ENCODE data around the gene AP3B1.

Gene AP3B1, protein sequence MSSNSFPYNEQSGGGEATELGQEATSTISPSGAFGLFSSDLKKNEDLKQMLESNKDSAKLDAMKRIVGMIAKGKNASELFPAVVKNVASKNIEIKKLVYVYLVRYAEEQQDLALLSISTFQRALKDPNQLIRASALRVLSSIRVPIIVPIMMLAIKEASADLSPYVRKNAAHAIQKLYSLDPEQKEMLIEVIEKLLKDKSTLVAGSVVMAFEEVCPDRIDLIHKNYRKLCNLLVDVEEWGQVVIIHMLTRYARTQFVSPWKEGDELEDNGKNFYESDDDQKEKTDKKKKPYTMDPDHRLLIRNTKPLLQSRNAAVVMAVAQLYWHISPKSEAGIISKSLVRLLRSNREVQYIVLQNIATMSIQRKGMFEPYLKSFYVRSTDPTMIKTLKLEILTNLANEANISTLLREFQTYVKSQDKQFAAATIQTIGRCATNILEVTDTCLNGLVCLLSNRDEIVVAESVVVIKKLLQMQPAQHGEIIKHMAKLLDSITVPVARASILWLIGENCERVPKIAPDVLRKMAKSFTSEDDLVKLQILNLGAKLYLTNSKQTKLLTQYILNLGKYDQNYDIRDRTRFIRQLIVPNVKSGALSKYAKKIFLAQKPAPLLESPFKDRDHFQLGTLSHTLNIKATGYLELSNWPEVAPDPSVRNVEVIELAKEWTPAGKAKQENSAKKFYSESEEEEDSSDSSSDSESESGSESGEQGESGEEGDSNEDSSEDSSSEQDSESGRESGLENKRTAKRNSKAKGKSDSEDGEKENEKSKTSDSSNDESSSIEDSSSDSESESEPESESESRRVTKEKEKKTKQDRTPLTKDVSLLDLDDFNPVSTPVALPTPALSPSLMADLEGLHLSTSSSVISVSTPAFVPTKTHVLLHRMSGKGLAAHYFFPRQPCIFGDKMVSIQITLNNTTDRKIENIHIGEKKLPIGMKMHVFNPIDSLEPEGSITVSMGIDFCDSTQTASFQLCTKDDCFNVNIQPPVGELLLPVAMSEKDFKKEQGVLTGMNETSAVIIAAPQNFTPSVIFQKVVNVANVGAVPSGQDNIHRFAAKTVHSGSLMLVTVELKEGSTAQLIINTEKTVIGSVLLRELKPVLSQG

DNA sequence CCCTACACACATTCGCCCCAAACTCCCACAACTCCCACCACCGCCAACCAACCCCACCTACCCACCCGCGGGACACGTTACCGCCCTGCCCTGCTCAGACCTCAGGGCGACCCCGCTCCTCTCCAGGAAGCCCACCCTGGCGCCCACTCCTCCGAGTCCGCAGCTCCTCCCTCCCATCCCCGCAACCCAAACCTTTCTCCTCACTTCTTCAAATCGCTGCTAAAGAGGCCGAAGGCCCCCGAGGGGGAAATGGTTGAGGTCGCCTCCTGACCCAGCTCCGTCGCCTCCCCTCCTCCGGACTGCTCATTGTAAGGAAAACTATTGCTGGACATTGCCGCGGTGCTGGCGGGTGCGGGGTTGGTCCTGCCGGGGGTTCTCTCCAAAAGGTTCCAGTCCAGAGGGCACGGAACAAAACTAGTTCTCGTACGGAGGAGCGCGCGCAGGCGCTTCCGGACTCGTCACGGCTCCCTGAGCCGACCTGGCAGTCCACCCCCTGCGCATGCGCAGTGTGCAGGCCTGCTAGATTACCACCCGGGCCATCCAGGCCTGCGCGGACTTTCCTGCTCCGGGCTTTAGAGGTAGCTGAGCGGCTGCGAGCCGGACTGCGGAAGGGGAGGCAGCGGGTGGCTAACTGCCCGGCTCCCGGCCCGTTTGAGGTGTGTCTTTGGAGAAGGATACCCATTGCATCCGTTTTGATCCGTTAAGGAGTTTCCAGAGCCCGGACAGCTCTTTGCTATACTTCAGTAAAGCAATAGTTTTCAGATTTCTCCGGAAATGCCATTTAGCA, at the start of gene AP3B1:
AP3B1 (minus strand) TSS at position 451 of the 787 bp plus-strand sequence; CDS start at position 332, 119 bp downstream.
- peak; percentile 95 to 96 (median 96) for DNase-seq (ENCODE audit: low read depth in 3 of 3)

DNA sequence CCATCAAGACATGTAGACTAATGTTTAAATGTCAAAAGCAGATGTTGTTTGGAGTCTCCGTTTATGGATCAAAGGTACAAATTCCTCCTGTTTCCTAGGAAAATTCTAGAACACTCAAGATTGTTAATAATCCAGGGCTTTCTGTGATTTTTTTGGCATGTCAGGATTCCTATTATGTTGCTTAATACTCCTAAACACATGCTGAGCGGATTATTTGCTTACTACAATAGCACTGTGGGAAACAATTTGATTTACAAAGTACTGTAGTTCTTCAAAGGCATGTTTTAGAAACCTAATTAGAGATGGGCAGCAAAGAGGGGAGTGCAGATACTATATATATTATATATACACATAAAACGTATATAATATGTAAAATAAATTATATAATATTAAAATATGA, 46.9 kb upstream of the AP3B1 start:
- DNase-seq (ENCODE audit: low read depth in 3 of 3): no peak

DNA sequence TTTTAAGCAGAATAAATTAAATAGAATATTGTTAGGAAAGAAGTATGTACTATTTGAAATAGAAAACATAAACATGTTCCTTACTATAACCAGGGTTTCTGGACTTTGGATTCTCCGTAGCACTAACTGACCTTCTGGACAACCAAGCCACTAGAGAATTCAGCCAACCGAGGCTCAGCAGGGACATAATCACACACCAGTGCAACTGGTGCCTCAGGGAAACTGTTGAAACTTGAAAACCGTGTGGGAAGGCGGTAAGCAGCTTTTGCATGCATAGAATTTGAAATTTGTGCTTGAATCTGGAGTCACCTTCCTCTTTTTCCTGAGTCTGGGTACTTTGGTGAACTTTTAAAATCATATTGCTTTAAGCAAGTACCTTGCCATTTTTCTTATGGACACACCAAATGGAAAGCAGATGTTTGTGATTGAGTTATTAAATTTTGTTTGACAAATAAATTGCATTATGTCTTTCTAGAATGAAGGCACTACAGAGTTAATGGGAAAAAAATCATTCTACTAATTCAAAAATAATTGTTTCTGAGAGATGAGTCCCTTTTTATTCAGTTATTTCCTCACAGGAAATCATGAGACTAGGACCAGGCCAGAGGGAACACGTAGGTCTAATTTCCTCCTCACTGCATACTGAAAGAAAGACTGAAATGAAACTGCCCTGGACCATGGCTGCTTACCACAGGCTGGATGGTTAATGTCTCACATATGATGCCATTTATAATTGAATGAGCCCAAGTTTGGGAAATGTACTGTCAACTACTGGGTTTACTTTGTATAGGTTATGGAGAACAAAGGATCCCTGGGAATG, 45.3 kb upstream of the AP3B1 start:
- no peak for DNase-seq (ENCODE audit: low read depth in 3 of 3)

DNA sequence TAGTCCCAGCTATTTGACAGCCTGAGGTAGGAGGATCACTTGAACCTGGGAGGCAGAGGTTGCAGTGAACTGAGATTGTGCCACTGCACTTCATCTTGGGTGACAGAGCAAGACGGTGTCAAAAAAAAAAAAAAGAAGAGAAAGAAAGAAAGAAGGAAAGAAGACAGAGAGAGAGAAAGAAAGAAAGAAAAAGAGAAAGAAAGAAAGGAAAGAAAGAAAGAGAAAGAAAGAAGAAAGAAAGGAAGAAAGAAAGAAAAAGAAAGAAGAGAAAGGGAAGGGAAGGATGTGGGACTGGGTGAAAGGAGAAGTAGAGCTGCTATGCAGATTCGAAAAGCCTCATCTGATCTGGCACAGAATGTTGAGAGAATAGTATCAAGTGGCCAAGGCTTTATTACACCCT, 42.2 kb upstream of the AP3B1 start:
- no peak for DNase-seq (ENCODE audit: low read depth in 3 of 3)

DNA sequence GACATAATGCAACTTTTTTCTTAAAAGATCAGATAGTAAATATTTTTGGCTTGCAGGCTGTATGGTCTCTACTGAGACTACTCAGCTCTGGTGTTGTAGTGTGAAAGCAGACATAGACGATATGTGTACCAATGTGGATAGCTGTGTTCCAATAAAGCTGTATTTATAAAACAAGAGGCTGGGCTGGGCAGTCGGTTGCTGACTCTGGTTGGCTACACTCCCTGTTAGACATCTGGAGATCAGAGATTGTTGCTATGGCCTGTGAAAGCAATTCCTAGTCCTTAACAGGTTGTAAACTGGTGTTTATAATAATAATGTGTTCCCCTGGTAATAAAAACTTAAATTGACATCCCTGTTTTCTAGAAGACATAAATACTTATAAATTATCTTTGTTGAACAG, 41.5 kb upstream of the AP3B1 start:
- no peak for DNase-seq (ENCODE audit: low read depth in 3 of 3)

DNA sequence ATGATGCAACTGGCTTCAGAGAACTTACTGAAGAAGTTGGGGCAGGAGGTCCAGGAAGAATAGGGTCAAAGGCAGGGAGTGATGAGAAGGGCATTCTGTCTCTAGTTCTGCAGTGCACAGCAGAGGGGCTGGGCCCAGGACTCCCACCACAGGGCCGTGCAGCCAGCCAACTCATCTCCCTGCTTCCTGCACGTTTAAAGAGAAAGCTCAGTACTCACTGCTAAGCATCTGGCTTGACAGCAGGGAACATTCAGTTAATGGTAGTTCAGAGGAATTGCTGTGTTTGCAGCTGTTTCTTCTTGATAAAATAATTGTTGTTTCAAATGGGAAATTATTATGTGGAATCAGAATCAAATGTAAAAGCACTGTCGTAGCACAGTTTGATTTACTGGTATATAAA, 40.3 kb upstream of the AP3B1 start:
- no peak for DNase-seq (ENCODE audit: low read depth in 3 of 3)

DNA sequence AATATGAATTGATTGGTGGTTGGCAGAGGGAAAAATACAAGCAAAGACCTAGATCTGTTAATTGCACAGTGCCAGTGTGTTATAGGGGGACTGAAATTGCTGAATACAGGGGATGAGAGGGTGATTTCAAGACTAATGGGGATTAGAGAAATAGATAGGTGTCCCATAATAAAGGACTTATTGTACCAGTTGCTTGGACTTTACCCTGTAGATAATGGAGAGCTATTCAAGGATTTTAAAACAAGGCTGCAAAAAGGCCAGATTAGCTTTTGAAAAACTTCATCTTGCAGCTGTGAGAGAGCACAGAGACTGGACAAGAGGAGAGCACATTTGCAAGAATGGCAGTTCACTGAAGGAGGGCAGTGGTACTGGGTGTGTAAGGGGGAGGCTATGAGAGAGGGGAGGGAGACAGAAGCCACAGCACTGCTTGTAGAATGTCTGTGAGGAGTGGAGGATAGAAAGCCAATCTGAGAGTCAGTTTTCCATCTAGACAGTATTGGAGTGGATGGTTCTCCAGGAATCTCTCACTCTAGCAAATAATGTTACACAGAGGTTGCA, 37.1 kb upstream of the AP3B1 start:
- DNase-seq (ENCODE audit: low read depth in 3 of 3): no peak

DNA sequence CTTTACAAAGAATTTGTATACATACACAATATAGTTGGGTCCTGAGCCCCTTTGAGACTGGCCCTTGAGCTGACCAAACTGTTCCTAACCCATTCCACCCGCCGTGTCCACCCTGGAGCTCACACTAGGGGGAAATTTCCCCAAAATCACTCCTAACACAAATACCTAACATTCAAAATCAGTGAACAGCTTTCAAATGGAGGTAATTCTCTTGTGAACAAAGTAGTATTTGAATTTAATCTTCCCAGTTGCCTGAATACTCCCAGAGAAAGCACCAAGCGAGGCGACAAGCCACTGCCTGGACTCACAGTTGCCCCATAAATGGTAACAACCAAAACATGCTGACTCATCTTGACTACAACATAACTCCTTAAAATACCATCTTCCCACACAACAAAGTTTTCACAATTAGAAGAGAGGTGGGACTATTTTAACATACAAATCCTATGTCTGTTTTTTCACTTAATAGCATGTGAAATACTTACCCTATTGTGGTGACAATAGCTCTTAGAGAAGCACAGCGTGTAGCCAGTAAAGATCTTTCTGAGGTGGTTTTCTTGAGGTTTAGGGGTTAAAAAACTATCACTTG, 34.2 kb upstream of the AP3B1 start:
- no peak for DNase-seq (ENCODE audit: low read depth in 3 of 3)

DNA sequence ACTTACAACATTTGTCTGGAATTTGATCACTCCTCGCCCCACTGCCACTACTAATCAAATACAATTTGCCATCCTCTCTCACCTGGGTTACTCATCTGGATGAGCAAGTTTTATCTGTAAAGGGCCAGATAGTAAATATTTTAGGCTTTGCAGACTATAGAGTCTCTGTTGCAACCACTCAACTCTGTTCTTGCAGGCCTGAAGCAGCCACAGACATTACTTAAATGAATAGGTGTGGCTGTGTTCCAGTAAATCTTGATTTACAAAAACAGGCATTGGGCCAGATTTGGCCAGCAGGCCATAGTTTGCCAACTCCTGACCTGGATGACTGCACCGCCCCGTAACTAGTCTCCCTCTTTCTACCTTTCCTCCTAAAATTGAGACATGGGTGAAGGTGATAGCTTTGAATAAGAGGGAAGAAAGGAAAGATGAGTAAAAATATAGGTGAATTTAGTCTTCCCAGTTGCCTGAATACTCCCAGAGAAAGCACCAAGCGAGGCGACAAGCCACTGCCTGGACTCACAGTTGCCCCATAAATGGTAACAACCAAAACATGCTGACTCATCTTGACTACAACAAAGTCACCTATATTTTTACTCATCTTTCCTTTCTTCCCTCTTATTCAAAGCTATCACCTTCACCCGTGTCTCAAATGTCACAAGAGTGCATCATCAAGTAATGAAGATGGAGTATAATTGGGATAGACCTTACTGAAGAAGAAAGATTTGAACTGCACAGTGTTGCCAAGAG, 33.4 kb upstream of the AP3B1 start:
- DNase-seq (ENCODE audit: low read depth in 3 of 3): no peak

DNA sequence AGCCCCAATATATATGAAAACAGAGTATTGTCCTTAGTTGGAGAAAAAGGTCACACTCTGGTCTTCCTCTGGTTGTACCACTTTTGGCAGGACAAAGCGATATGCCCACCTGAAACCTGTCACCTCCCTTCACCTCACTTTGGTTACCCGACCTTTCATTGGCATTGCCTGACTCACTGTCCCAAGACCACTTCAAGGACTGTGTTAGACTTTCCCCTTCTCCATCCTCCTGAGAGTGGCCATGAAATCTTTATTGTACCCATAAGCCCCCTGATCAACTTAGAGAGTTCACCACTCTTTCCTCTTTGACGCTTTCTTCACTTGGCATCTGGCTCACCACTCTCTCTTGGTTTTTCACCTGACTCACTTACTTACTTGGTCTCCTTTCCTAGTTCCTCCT, 32.4 kb upstream of the AP3B1 start:
- no peak for DNase-seq (ENCODE audit: low read depth in 3 of 3)

DNA sequence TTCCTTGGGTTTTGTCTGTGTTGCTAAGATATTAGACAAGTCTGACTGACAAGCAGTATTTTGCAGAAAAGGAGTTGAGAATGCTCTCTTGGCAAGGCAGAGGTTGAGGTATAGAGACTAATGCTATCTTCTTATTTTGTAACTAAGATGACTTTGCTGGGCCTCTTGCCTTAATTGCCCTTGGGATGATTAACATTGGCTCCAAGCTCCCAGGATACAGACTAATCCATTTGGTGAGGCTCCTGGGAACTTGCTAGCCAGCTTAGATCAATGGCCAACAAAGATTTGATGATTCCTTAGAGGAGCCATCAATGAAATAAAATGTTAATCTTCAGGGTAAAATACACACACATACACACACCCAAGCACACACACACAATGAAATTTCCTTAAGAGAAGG, 28.7 kb upstream of the AP3B1 start:
- no peak for DNase-seq (ENCODE audit: low read depth in 3 of 3)

DNA sequence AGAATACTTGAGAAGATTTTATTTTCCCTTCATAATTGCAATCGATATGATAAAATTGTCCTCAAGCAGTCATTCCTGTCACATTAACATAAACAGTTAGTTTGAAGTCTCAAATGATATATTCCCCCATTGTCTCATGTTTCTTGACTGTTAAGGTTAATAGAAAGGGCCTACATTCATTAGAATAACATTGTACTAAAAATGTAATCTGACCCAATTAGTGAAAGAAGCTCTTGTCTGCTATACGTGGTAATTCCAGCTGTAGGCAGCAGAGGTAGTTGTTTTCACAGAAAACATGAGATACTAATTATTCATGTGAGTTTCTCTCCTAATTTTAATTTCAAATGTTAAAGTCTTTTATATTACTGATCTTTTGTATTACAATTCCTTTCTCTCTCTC, 25.9 kb upstream of the AP3B1 start:
- DNase-seq (ENCODE audit: low read depth in 3 of 3): no peak

DNA sequence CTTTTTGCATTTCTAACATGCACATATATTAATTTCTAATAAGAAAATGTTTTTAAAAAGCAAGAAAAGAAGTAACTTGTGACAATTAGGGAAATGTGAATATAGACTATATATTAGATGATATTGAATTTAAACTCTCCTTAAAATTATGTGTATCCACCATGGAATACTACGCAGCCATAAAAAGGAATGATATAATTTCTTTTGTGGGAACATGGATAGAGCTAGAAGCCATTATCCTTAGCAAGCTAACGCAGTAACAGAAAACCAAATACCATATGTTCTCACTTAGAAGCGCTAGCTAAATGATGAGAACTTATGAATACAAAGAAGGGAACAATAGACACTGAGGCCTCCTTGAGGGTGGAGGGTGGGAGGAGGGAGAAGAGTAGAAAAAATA, 23.8 kb upstream of the AP3B1 start:
- no peak for DNase-seq (ENCODE audit: low read depth in 3 of 3)

DNA sequence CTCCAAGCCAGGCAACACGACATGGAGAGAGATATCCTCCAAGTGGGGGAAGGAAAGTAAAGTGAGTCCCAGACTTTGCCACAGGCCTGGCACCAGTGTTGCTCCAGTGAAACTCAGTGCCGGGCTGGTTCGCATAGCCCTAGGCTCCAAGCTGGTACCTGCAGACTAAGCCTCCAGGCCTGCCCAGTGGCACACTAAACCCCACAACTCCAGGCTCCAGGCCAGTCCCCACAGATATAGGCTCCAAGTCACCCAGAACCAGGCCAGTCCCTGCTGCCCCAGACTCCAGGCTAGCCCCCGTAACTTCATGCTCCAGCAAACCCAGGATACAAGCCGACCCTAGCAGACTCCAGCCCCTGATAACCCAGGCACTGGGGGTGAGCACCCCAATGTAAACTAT, 23.0 kb upstream of the AP3B1 start:
- no peak for DNase-seq (ENCODE audit: low read depth in 3 of 3)

DNA sequence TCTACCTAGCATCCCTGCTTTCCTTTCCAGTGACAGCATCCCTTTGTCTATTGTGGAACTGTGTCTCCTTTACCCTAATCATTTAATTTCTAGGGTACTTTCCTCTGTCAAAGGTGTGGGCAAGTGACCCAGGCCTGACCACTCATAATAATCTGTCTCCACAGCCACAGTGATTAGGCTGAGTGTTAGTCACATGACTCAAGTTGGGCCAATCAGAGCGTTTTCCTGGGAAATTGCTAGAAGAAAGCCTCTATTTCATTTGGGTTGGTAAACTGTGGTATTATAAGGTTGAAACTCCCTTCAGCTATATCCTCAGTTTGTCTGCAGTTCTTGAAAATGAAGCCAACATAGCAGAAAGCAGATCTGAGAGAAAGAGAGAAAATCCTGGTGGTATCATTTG, 14.2 kb upstream of the AP3B1 start:
- DNase-seq (ENCODE audit: low read depth in 3 of 3): no peak

DNA sequence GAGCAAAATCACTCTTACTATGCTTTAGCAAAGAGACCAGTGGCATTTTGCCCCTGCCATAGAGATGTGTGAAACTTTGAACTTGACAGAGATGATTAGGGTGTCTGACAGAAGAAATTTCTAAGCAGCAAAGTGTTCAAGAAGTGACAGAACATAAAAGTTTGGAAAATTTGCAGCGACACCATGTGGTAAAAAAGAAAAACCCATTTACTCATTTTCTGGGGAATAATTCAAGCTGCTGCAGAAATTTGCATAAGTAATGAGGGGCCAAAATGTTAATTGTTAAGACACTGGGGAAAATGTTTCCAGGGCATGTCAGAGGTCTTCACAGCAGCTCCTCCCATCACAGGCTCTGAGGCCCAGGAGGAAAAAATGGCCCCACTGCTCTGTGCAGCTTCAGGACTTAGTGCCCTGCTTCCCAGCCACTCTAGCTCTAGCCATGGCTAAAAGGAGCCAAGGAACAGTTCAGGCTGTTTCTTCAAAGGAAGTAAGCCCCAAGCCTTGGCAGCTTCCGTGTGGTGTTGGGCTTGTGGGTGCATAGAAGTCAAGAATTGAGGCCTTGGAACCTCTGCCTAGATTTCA, 6.1 kb upstream of the AP3B1 start:
- DNase-seq (ENCODE audit: low read depth in 3 of 3): no peak

DNA sequence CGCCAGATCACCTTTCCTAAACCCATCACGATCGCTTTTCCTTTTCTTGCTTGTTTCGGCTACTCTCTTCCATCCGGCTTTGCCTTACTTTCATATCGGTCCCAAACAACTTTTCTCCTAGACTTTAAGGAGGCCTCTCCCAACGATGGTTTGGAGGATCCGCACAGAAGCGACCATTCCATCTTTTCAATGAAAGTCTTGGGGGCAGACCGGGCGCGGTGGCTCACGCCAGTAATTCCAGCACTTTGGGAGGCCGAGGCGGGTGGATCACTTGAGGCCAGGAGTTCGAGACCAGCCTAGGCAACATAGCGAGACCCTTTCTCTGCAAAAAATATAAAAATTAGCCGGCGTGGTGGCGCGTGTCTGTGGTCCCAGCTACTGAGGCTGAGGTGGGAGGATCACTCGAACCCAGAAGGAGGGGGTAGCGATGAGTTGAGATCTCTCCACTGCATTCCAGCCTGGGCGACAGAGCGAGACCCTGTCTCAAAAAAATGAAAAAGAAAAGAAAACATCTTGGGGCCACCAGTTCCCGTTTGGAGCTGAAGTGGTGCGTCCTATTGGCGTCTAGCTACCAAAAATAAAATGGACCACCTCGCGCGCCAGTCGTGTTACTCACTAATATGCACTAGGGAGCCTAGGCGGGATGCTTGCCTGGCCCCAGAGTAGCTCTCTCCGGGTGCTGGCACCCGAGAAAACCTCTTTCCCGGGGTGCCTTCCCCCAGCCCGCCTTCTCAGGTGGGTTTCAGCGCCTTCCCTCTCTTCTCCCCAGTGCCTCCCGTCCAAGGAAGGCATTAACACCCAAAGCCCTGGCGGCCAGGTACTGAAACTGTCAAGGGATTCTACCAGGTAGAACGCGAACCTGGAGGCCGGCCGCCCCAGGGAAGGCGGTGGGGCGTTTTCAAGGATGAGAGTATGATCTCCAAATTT, 800 bp upstream of the AP3B1 start:
- DNase-seq (ENCODE audit: low read depth in 3 of 3): peak in 2 of 3 donors; percentile 6 to 33

DNA sequence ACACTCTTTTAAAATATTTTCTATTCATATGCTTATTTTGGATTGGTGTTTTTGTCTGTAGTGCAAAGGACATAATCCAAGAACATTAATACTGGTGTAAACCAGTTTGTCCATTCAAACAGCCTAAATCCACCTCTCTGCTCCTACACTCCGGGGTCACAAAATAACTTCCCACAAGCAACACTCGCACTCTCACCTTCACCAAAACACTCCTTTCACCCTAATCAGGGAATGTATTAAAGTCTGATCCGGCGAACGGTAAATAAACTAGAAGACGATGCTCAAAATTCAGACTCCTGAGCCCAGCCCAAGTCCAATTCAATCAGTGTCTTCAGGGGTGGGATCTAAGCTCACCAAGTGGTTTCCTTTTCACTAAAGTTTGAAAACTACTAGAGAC, 649 bp downstream of the AP3B1 start:
- no peak for DNase-seq (ENCODE audit: low read depth in 3 of 3)

Data from stimulated activated CD4-positive, alpha-beta T cell treated with anti-CD3 and anti-CD28 coated beads, TNF-alpha, amount 100 ng/mL, for 48 hours (primary cell).